Fibroblast of the conjunctiva (primary cell): ENCODE measurements around the gene ANGPTL5.
A peak's percentile ranks its signal among the peaks of the same experiment; 100 is the strongest.
"Not testable (repeated sequence)": the region's sequence is repeated elsewhere in the genome, so short reads cannot be mapped to it uniquely, and the experiment has no call there.

Experiments used
- DNase-seq: peaks from one replicate; pipeline ENCODE4 v3.0.0-alpha.2; 2010; ENCODE audit warnings: low read depth

ANGPTL5 gene

GRCh38 chr11:101916422-101916821, at the start of gene ANGPTL5:
TSS of gene ANGPTL5 (minus strand) at chr11:101916522. CDS start at chr11:101907909, 8,613 bp downstream.
- no peak for DNase-seq

DNA sequence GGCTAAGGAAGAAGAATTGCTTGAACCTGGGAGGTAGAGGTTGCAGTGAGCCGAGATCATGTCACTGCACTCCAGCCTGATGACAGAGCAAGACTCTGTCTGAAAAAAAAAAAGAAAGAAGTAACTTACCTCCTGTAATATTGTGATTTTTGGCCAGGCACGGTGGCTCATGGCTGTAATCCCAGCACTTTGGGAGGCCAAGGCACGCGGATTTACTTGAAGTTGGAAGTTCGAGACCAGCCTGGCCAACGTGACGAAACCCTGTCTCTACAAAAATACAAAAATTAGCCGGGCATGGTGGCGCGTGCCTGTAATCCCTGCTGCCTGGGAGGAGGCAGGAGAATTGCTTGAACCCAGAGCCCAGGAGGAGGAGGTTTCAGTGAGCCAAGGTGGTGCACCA, 47.9 kb upstream of the ANGPTL5 start:
- not testable (repeated sequence) for DNase-seq

GRCh38 chr11:101960231-101960630, 43.9 kb upstream of the ANGPTL5 start:
- DNase-seq, result no peak

DNA sequence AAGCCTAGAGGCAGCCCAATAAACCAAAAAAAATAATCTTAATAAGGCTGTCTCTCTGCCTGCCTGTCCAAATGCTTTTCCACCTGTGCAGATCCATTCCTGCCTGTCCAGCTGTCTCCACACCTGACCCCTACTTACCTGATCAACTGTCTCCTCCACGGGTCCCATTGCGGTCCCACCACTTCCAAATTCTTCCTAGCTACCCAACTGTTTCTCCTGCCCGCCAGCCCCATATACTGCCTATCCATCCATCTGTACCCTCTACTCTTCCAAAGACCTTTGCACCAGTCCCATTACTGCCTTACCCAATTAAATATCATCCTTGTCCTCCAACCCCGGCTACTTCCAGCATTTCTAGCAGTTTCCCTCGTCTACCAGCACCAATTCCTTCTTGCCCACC, 39.4 kb upstream of the ANGPTL5 start:
- DNase-seq, result no peak

DNA sequence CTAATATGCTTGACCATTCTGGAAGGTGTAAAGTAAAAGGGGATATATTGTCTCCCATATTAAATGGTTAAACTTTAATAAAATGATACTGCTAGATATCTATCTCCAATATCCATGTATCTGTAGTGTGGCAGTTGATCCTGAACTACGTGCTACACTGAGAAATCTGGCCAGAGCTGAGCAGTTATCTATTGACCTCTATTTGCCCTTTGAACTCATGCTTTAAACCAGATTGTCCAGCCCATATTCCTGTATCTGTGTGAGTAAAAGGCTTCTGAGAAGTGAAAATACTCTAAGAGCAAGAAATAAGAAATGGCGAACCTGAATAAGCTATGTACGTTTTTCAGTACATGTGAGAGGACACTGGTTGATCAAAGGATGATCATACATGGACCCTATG, 39.0 kb upstream of the ANGPTL5 start:
- DNase-seq, result no peak

DNA sequence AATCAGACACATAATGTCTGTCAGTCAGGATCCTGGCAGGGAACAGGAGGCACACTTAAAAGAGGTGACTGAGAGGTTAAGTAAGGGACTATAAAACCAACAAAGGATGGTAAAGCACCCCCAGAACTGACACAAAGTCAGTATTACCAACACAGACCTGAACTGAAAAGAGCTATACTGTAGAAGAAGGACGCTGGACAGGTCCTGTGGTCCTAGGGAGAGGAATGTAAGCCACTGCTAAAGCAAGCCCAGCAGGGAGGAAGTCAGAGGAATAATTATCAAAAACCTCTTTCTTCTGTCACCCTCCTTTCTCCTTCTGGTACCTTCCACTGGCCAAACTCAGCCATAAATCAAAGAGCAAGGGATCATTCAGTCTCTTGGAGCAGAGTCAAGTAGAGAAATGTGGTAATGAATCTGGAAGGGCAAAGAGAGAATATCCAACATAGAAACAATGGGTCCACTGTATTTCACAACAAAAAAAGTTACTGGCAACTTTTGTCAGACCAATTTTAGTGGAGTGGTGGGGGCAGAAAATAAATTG, 33.4 kb upstream of the ANGPTL5 start:
- no peak for DNase-seq

DNA sequence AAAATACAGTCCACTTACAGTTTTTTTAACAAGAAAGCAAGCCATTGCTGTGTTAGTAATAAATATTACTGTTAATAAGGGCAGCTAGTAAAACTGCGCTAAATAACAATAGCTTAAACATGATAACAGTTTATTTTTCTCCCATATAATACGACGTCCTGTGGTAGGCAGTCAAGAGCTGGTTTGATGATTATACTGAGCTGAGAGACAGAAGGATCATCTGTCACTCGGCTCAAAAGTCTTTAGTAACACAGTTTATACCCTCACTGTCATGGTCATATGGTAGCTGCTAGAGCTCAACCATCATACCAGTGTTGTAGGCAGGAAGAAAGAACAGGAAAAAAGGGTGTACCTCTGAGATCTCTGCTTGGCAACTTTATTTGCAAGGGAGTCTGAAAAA, 29.1 kb upstream of the ANGPTL5 start:
- DNase-seq, result no peak

- DNase-seq, result no peak
Observed at GRCh38 chr11:101944923-101945322, 28.6 kb upstream of the ANGPTL5 start.

- DNase-seq, result no peak
Observed at GRCh38 chr11:101940901-101941520, 24.7 kb upstream of the ANGPTL5 start.

- no peak for DNase-seq
Observed at GRCh38 chr11:101931692-101932091, 15.4 kb upstream of the ANGPTL5 start.

- no peak for DNase-seq
Observed at GRCh38 chr11:101929294-101929915, 13.1 kb upstream of the ANGPTL5 start.

GRCh38 chr11:101923554-101923953, 7.2 kb upstream of the ANGPTL5 start:
- DNase-seq, result no peak

DNA sequence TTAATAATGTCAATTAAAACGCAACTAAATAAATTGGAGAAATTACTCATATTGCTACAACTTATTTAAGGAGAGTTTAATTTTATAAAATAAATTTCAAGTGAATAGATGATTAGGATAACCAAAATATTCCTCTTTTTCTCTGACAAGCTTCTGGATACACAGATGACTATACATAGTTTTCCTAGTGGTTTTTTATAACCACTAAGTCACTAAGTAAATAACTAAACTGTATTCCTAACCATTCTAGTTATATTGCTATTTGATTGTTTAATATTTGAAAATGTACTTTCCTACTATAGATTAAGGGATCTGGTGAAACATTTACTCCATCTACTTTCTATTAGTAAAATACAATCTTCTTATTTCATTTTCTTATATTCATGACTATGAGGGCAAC, 4.7 kb upstream of the ANGPTL5 start:
- no peak for DNase-seq

GRCh38 chr11:101917226-101917625, 904 bp upstream of the ANGPTL5 start:
- no peak for DNase-seq

GRCh38 chr11:101915791-101916291, 481 bp downstream of the ANGPTL5 start:
- peak; percentile 77 for DNase-seq

DNA sequence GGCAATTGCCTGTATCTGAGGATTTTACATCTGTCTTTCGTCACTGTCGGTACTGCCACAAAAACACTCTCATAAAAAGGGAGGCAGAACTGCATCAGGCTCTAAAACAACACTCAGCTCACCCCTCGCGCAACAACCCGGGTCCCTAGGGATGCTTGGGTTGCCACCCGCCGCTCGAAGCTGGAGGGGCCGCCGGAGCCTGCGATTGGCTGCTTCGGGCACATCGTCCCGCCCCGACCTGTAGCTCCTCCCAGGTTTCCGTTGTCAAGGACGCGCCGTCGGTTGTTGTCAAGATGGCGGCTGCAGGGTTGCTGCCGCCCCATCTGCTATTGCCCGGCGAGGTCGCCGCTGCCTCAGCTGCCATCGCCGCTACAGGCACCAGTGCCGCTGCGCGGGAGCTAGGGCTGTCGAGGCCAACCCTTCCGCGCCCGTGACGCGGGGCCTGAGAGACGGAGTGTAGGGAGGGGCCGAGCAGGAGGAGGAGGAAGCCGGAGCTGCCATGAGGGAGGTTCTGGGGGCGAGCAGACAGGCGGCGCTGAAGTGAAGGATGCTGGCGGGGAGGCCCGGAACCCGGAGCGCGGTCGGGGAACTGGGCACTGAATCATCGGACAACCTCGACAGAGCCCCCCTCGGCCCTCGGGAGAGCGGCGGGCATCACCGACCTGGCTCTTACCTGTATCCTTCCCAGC, 1.4 kb downstream of the ANGPTL5 start, which contains the start of gene CEP126:
CEP126 (plus strand) TSS at position 273 of the 689 bp plus-strand sequence; CDS start at position 548, 275 bp downstream.
- peak; percentile 97 for DNase-seq

GRCh38 chr11:101914341-101914737, 2.0 kb downstream of the ANGPTL5 start:
- DNase-seq, result peak; percentile 52

DNA sequence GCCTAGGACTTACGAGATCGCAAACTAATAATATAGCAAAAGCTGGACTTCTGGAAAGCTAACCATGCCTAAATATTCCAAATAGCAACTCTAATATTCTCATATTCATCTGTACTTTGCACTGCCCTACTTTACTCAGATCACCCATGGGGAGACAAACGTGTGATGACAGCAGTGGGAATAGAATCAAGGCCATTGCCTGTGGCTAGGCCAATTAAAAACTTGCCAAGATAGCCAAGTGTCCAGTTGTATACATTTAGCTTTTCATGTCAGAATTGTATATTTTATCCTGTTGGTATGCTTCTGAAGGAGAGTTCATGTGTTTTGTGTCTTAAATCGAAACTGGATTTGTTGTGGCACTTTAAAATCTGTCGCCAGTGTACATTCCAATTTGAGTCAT, 2.7 kb downstream of the ANGPTL5 start:
- no peak for DNase-seq

- no peak for DNase-seq
Observed at GRCh38 chr11:101912823-101913284, 3.5 kb downstream of the ANGPTL5 start.

DNA sequence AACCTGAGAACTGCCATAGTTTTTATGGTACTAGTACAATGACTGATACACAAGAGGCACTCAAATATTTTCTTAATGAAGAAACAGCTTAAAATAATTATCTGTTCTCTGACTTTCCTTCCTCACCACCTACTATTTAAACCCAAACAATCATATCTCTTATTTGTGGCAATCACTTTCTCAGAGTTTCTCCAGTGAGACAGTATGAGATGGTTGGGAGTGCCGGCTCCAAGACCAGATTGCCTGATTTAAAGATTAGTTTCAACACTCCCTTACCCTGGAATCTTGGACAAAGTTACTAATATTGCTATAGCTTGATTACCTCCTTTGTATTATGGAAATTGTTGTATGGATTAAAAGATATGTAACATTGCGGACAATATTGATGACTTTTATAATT, 7.2 kb downstream of the ANGPTL5 start:
- DNase-seq, result no peak

DNA sequence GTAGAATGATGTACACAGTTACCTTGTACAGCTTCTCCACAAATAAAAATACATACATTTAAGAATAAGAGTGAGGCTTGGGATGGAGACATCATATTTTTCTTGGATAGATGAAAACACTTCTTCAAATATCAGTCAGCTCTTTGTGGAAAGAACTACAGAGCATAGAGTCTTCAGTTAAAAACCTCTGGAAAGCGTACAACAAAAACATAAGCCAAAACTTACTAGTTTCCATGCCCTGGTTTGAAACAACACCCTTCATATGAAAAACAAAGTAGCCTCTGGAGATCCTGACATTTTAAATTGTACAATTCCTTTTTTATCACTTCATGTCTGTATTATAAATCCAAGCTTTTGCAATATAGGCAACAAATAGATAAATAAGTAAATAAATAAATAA, 8.5 kb downstream of the ANGPTL5 start:
- peak; percentile 14 for DNase-seq

DNA sequence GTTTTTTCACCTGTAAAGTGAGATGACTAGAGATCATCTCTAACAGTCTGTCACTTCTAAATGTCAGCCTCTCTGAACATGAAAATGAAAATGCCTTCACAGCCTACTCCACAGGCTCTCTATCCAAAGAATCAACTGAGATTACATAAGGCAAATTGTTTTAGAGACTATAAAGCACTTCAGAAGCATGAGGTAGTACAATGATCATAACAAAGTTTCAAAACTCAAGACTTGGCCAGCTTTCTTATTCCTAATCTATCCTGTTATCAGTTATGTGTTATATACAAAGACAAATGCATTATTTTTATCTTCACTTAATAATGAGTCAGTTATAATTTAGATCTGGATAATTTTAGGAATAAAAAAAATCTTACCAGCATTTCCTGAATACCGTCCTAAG, 21.8 kb downstream of the ANGPTL5 start:
- no peak for DNase-seq

GRCh38 chr11:101889767-101890166, 26.6 kb downstream of the ANGPTL5 start:
- no peak for DNase-seq
